Stimulated activated CD4-positive, alpha-beta T cell treated with anti-CD3 and anti-CD28 coated beads, Interleukin-1b, Interleukin-23, amount 100 ng/mL, for 4 hours (primary cell): ENCODE data around the gene GSTT2B.
A peak's percentile ranks its signal among the peaks of the same experiment; 100 is the strongest.
"Not testable (repeated sequence)": the region's sequence is repeated elsewhere in the genome, so short reads cannot be mapped to it uniquely, and the experiment has no call there.

ENCODE experiments used
- DNase-seq, 2 donors: peaks; one replicate each; pipeline ENCODE4 v3.0.0-alpha.2; 2020; ENCODE audit warnings: low read depth in 2 of 2

The GSTT2B gene

GRCh38 chr22:23947391-23947790 lies 13.6 kb downstream of the GSTT2B start:
- DNase-seq = not testable (repeated sequence)

- DNase-seq = not testable (repeated sequence)
These were observed 20.8 kb downstream of the GSTT2B start for GRCh38 chr22:23940166-23940565.

GRCh38 chr22:23939017-23939357 lies 22.0 kb downstream of the GSTT2B start:
- DNase-seq = no peak

- DNase-seq = no peak
These were observed 22.5 kb downstream of the GSTT2B start for GRCh38 chr22:23938328-23939016.

GRCh38 chr22:23926561-23926960 lies 34.4 kb downstream of the GSTT2B start:
- DNase-seq = no peak

- DNase-seq = no peak
These were observed 35.9 kb downstream of the GSTT2B start for GRCh38 chr22:23925020-23925606.

- DNase-seq = no peak
These were observed 38.1 kb downstream of the GSTT2B start for GRCh38 chr22:23922921-23923320.

GRCh38 chr22:23921586-23922201 lies 39.3 kb downstream of the GSTT2B start:
- not testable (repeated sequence) for DNase-seq

GRCh38 chr22:23920267-23920611 lies 40.8 kb downstream of the GSTT2B start:
- DNase-seq = not testable (repeated sequence)

- DNase-seq = no peak
These were observed 45.7 kb downstream of the GSTT2B start for GRCh38 chr22:23915290-23915689.

- peak; percentile 98 to 100 for DNase-seq
These were observed 47.2 kb downstream of the GSTT2B start for GRCh38 chr22:23913661-23914353.

GRCh38 chr22:23913306-23913660 lies 47.7 kb downstream of the GSTT2B start:
- DNase-seq = no peak

- DNase-seq = no peak
These were observed 48.6 kb downstream of the GSTT2B start for GRCh38 chr22:23912293-23912903.

- DNase-seq = no peak
These were observed 49.5 kb downstream of the GSTT2B start for GRCh38 chr22:23911318-23911980.

GRCh38 chr22:23910496-23911190 lies 50.4 kb downstream of the GSTT2B start:
- no peak for DNase-seq

GRCh38 chr22:23909296-23909898 lies 51.6 kb downstream of the GSTT2B start:
- DNase-seq = no peak

- DNase-seq = no peak
These were observed 52.3 kb downstream of the GSTT2B start for GRCh38 chr22:23908587-23909205.

GRCh38 chr22:23907423-23907822 lies 53.6 kb downstream of the GSTT2B start:
- not testable (repeated sequence) for DNase-seq
